Sigmoid colon (tissue), 4 donors: Measurements from ENCODE around the gene SYT9.

Experiments used
- EP300 ChIP-seq, 4 donors: sonication (generic); formaldehyde crosslinking; IDR thresholded peaks; one replicate each; pipeline ENCODE4 v1.6.1; 2017; ENCODE audit warnings: antibody characterized with exemption in 4 of 4
- POLR2A ChIP-seq, 2 donors: fragments of 450-650 bp; IDR thresholded peaks; one replicate each; pipeline ENCODE4 v1.6.1; 2016; ENCODE audit warnings: antibody characterized with exemption in 2 of 2, mild to moderate bottlenecking in 2 of 2, moderate library complexity in 2 of 2
- TF ChIP-seq, protein P1 (sequence below), 4 experiments: fragments of 450-650 bp in 3 of 4; fragments of 200-600 bp in 1 of 4; IDR thresholded peaks; one replicate each; pipeline ENCODE4 v1.5.1; 2016 to 2019; ENCODE audit warnings: antibody characterized with exemption in 4 of 4, mild to moderate bottlenecking in 3 of 4, moderate library complexity in 2 of 4

DNA sequence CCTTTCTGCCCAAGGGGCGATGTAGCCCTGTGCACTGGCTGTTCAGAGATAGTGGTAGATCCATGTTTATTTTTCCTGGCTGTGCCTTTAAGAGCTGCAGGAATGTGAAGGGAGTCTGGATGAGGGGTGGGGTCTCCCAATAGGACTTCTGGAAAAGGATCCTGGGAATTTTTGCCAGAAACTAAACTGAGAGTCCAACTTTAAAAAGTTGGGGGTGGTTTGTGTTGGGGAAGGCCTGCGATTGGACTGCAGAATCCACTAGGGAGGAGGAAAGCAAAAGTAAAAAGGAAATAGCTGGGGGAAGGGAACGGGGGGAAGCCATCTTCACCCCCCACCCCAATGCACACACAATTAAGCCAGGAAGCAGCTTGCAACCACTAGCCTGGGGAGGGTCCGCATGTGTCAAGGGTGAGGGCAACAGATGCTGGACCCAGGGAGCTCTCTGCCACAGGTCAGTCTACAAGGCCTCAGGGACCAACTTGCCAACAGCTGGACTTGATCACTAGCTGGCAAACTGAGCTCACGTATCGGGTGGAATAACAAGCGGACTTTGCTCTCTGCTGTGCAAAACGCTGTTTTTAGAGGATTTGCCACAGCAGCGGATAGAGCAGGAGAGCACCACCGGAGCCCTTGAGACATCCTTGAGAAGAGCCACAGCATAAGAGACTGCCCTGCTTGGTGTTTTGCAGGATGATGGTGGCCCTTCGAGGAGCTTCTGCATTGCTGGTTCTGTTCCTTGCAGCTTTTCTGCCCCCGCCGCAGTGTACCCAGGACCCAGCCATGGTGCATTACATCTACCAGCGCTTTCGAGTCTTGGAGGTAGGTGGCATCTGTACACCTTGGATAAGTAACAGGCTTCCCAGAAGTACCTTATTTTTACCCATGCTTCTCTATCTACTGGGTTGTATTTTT, 233.7 kb downstream of the SYT9 start, which contains the start of gene OLFML1:
- TF ChIP-seq POLR2A (IDR thresholded peaks at IDR 0.05) (no peak), EP300 (IDR thresholded peaks at IDR 0.05) (no peak)
- TF ChIP-seq, protein P1, sequence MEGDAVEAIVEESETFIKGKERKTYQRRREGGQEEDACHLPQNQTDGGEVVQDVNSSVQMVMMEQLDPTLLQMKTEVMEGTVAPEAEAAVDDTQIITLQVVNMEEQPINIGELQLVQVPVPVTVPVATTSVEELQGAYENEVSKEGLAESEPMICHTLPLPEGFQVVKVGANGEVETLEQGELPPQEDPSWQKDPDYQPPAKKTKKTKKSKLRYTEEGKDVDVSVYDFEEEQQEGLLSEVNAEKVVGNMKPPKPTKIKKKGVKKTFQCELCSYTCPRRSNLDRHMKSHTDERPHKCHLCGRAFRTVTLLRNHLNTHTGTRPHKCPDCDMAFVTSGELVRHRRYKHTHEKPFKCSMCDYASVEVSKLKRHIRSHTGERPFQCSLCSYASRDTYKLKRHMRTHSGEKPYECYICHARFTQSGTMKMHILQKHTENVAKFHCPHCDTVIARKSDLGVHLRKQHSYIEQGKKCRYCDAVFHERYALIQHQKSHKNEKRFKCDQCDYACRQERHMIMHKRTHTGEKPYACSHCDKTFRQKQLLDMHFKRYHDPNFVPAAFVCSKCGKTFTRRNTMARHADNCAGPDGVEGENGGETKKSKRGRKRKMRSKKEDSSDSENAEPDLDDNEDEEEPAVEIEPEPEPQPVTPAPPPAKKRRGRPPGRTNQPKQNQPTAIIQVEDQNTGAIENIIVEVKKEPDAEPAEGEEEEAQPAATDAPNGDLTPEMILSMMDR (IDR thresholded peaks at IDR 0.05), result no peak
